Muscle of leg (tissue), 11 donors: ENCODE results near the gene PRKG1. TPM values are rescaled to one million over a fixed set of nuclear protein-coding genes. Genes with fewer than 3 reads are reported as not detected.

Experiments used
- DNase-seq: peaks from one replicate; pipeline ENCODE4 v3.0.0; 2013
- H3K27ac ChIP-seq: one replicate; pipeline ENCODE4 v1.5.1; 2013; ENCODE audit warnings: mild to moderate bottlenecking, low read length, control low read depth
- H3K27me3 ChIP-seq: one replicate; pipeline ENCODE4 v1.6.1; 2013; ENCODE audit warnings: low read length; ENCODE audit not compliant: control insufficient read depth, insufficient read depth
- H3K36me3 ChIP-seq: one replicate; pipeline ENCODE4 v1.6.1; 2013; ENCODE audit warnings: low read length; ENCODE audit not compliant: control insufficient read depth, insufficient read depth
- H3K4me1 ChIP-seq: one replicate; pipeline ENCODE4 v1.6.1; 2013; ENCODE audit warnings: low read length; ENCODE audit not compliant: control insufficient read depth, insufficient read depth
- H3K4me3 ChIP-seq: one replicate; pipeline ENCODE4 v1.5.1; 2013; ENCODE audit warnings: low read length, control low read depth
- H3K9me3 ChIP-seq: replicated peaks from 2 replicates; pipeline ENCODE4 v1.6.1; 2013; ENCODE audit warnings: low read depth, low read length; ENCODE audit not compliant: control insufficient read depth
- WGBS: methylation state at CpG from one replicate; pipeline ENCODE4 v1.1.5; 2013; ENCODE audit warnings: missing lambda C conversion rate; ENCODE audit not compliant: insufficient coverage; 5-methylcytosine and 5-hydroxymethylcytosine counted together
- polyA plus RNA-seq, 8 donors: library from polyadenylated mRNA; unstranded; fragments of 120-200 nt; gene quantifications; one replicate each; pipeline versions ENCODE4 v1.2.1 to v1.2.3, GENCODE V29; 2013; ENCODE audit warnings: inconsistent platforms in 1 of 8, low replicate concordance in 1 of 8; ENCODE audit not compliant: insufficient read length in 8 of 8, insufficient read depth in 1 of 8
- total RNA-seq: library from RNA; stranded (reverse); fragments of 120-200 nt; gene quantifications from one replicate; pipeline ENCODE4 v1.2.4, GENCODE V29; 2013

PRKG1 gene
- total and polyA plus RNA-seq, 9 donors = 23.3 to 59.2 (median 50.3) TPM

- Histone ChIP-seq H3K36me3 (no peaks in the 10 kb centered on the region), H3K27me3 (peaks cover 34% of the 10 kb centered on the region), H3K4me3 (peak within 1 kb of the TSS; percentile 55), H3K4me1 (peaks cover 19% of the 10 kb centered on the region), H3K9me3 (no peaks in the 10 kb centered on the region), H3K27ac (no peak within 1 kb of the TSS)
- DNase-seq = peak; percentile 22
- under 1% methylated on average over 45 of the region's 55 CpGs for WGBS
These were observed 1239.9 kb downstream of the PRKG1 start, which contains the start of gene DKK1 for GRCh38 chr10:52313933-52314821. Gene DKK1, plus strand, starts transcription at chr10:52314281. Its CDS starts 154 bp downstream, at chr10:52314435.

- Histone ChIP-seq H3K9me3 (no peaks in the 10 kb centered on the region), H3K4me3 (peak overlapping the region; percentile 55), H3K36me3 (no peaks in the 10 kb centered on the region), H3K27me3 (peaks cover 31% of the 10 kb centered on the region), H3K27ac (no peak overlapping the region), H3K4me1 (peaks cover 19% of the 10 kb centered on the region)
- 14% methylated on average over 13 of the region's 36 CpGs for WGBS
- DNase-seq = no peak
These were observed 1240.7 kb downstream of the PRKG1 start for GRCh38 chr10:52314822-52315552.

- DNase-seq = no peak
- H3K4me3 ChIP-seq = no peak overlapping the region
- peaks cover 19% of the 10 kb centered on the region for H3K4me1 ChIP-seq
- H3K27ac ChIP-seq = no peak overlapping the region
- H3K27me3 ChIP-seq = peaks cover 27% of the 10 kb centered on the region
- no CpG with 5 or more reads among the region's 1 CpG for WGBS
- no peaks in the 10 kb centered on the region for H3K9me3 ChIP-seq
- H3K36me3 ChIP-seq = no peaks in the 10 kb centered on the region
These were observed 1241.7 kb downstream of the PRKG1 start for GRCh38 chr10:52316001-52316400.

- Histone ChIP-seq H3K27me3 (peaks cover 27% of the 10 kb centered on the region), H3K4me1 (peaks cover 19% of the 10 kb centered on the region), H3K9me3 (no peaks in the 10 kb centered on the region), H3K4me3 (no peak overlapping the region), H3K36me3 (no peaks in the 10 kb centered on the region), H3K27ac (no peak overlapping the region)
- 100% methylated on average over 1 of the region's 4 CpGs for WGBS
- DNase-seq = no peak
These were observed 1242.2 kb downstream of the PRKG1 start for GRCh38 chr10:52316500-52316899.

DNA sequence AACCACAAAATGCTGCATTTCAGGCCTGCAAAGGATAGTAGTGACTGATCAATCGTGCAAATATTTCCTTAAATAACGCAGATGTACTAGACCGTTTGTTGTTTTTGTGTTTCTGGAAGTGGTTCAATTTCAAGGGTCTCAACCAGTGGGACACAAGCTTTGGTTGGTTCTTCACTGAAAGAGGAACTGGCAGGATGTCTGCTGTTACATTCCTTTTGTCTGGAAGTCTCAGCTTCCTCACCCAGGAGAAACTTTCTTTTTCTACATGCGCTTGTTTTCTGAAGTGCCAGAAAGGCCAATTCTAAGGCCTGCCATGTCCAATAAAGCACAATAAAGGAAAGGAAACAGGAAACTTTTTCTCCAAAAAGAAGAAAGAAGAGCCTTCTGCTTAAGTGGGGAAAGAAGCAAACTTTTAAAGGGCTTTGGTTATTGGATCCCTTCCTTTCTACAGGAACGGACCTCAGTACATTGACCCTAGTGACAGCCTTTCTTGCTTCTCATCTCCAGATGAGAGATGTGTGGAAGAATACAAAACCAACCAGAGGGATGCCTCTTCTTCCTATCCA lies 1243.9 kb downstream of the PRKG1 start:
- WGBS = no CpG with 5 or more reads among the region's 5 CpGs
- no peak for DNase-seq
- no peak overlapping the region for H3K4me3 ChIP-seq
- peaks cover 22% of the 10 kb centered on the region for H3K27me3 ChIP-seq
- H3K4me1 ChIP-seq = peaks cover 16% of the 10 kb centered on the region
- no peak overlapping the region for H3K27ac ChIP-seq
- no peaks in the 10 kb centered on the region for H3K36me3 ChIP-seq
- H3K9me3 ChIP-seq = no peaks in the 10 kb centered on the region

DNA sequence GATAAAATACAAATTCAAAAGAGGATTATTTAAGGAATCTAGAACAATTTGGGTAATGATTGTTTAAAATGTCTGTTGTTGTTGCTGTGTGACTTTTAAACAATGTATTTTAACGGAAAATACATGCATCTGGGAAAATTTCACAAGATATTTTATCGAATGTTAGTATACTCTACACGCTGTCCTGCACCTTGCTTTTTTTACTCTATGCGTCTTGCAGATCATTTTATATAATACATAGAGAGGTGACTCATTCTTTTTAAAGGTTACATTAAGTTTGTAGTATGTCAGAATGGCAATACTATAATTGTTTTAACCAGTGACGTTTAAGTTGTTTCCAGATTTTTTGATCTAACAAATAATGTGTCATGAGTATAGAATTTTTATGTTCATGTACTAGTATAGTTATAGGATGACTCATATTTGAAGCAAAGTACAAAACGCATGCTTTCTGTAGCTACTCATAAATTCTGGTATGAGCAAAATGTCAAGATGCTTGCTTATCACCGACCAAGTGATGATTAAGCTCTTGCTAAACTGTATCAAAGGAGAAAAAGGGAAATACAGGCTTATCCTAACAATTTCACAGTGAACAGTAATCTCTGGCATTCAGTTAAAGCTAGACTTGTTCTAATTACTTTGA lies 1244.7 kb downstream of the PRKG1 start:
- Histone ChIP-seq H3K27me3 (peaks cover 14% of the 10 kb centered on the region), H3K9me3 (no peaks in the 10 kb centered on the region), H3K4me1 (peaks cover 9% of the 10 kb centered on the region), H3K4me3 (no peak overlapping the region), H3K36me3 (no peaks in the 10 kb centered on the region), H3K27ac (no peak overlapping the region)
- no peak for DNase-seq
- no CpG with 5 or more reads among the region's 7 CpGs for WGBS

DNA sequence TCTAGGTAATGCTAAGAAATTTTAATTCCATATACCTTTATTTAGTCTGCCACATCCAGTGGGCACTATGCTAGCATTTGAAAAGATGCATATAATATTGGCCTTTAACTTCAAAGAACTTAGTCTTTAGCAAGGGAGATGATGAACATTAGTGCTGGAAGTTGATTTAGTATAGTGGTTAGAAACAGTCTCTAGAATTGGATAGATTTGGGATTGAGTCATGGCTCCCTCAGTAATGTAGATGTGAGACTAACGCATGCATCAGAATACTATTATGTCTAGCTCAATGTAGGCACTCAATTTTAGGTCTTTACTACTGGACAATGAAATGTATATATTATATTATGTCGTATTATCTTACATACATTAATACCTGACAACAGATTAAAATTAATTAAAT lies 1245.6 kb downstream of the PRKG1 start:
- no peak for DNase-seq
- Histone ChIP-seq H3K9me3 (no peaks in the 10 kb centered on the region), H3K27ac (no peak overlapping the region), H3K4me3 (no peak overlapping the region), H3K4me1 (no peaks in the 10 kb centered on the region), H3K27me3 (peaks cover 4% of the 10 kb centered on the region), H3K36me3 (no peaks in the 10 kb centered on the region)
- no CpG with 5 or more reads among the region's 2 CpGs for WGBS

DNA sequence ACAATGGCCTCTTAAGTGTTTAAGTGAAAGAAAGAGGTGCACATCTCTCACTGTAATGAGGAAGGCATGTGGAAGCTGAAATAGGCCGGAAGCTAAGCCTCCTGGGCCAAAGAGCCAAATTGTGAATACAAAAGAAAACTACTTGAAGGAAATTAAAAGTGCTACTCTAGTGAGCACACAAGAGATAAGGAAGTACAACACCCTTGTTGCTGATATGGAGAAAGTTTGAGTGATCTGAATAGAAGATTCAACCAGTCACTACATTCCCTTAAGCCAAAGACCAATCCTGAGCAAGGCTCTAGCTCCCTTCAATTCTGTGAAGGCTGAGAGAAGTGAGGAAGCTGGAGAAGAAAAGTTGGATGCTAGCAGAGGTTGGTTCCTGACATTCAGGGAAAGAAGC lies 1248.0 kb downstream of the PRKG1 start:
- Histone ChIP-seq H3K9me3 (no peaks in the 10 kb centered on the region), H3K4me3 (no peak overlapping the region), H3K4me1 (no peaks in the 10 kb centered on the region), H3K36me3 (no peaks in the 10 kb centered on the region), H3K27me3 (no peaks in the 10 kb centered on the region), H3K27ac (no peak overlapping the region)
- DNase-seq = no peak
- 86% methylated on average over 1 of the region's 1 CpG for whole genome bisulfite sequencing

GRCh38 chr10:52322936-52323335 lies 1248.6 kb downstream of the PRKG1 start:
- Histone ChIP-seq H3K4me3 (no peak overlapping the region), H3K9me3 (no peaks in the 10 kb centered on the region), H3K4me1 (no peaks in the 10 kb centered on the region), H3K27ac (no peak overlapping the region), H3K36me3 (no peaks in the 10 kb centered on the region), H3K27me3 (no peaks in the 10 kb centered on the region)
- WGBS = no CpG with 5 or more reads among the region's 1 CpG
- DNase-seq = no peak

GRCh38 chr10:52326382-52326781 lies 1252.1 kb downstream of the PRKG1 start:
- Histone ChIP-seq H3K27ac (no peak overlapping the region), H3K27me3 (no peaks in the 10 kb centered on the region), H3K9me3 (no peaks in the 10 kb centered on the region), H3K4me3 (no peak overlapping the region), H3K36me3 (no peaks in the 10 kb centered on the region), H3K4me1 (no peaks in the 10 kb centered on the region)
- no peak for DNase-seq
- 90% methylated on average over 1 of the region's 2 CpGs for WGBS
